ENCODE measurements around the gene RPRML.

DNA sequence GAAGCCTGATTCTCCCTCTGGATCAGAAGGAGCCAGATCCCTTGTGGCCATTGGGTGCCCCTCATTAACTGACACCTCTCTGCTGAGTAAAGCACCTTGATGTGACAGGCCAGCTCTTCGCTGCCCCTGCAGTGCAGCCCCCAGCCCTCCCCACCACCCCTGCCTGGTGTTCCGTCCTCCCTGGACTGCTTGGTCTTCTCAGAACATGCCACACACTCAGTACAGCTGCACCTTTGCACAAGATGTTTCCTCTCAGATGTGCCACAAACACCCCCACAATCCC is 35.9 kb downstream of the RPRML start:
- TF ChIP-seq, protein P1, sequence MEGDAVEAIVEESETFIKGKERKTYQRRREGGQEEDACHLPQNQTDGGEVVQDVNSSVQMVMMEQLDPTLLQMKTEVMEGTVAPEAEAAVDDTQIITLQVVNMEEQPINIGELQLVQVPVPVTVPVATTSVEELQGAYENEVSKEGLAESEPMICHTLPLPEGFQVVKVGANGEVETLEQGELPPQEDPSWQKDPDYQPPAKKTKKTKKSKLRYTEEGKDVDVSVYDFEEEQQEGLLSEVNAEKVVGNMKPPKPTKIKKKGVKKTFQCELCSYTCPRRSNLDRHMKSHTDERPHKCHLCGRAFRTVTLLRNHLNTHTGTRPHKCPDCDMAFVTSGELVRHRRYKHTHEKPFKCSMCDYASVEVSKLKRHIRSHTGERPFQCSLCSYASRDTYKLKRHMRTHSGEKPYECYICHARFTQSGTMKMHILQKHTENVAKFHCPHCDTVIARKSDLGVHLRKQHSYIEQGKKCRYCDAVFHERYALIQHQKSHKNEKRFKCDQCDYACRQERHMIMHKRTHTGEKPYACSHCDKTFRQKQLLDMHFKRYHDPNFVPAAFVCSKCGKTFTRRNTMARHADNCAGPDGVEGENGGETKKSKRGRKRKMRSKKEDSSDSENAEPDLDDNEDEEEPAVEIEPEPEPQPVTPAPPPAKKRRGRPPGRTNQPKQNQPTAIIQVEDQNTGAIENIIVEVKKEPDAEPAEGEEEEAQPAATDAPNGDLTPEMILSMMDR (IDR thresholded peaks at IDR 0.05): no peak
- TF ChIP-seq POLR2A (IDR thresholded peaks at IDR 0.05) (no peak), EP300 (IDR thresholded peaks at IDR 0.05) (no peak)

Data from tibial nerve (tissue), 4 donors.